ENCODE data around the gene NPFFR1.

- TF ChIP-seq CTCF (IDR thresholded peaks at IDR 0.05; ENCODE audit: low read depth, low read length), result no peak
- TF ChIP-seq MAX (IDR thresholded peaks at IDR 0.05; ENCODE audit: low read depth, low read length), result no peak
- TF ChIP-seq POLR2A (IDR thresholded peaks at IDR 0.05; ENCODE audit: extremely low read depth, insufficient read length), result no peak
- no peak for TF ChIP-seq MYC (IDR thresholded peaks at IDR 0.05; ENCODE audit: low read depth, low read length)
Observed at GRCh38 chr10:70323697-70324338, 40.0 kb upstream of the NPFFR1 start.

All from NB4 (cell line).